LNCaP clone FGC (cell line): ENCODE measurements around the gene IRF3.

Experiments
- DNase-seq: peaks from one replicate; pipeline ENCODE4 v3.0.0-alpha.2; 2011; ENCODE audit warnings: low read depth
- H3K4me3 ChIP-seq: 2 replicates; pipeline ENCODE4 v1.5.1; 2011; ENCODE audit warnings: mild to moderate bottlenecking, low read depth, low read length, control low read depth
- CTCF ChIP-seq: IDR thresholded peaks from 2 replicates; pipeline ENCODE4 v1.5.1; 2012; ENCODE audit warnings: mild to moderate bottlenecking; ENCODE audit not compliant: control insufficient read depth, insufficient read depth; ENCODE audit errors: extremely low read depth

IRF3 gene

DNA sequence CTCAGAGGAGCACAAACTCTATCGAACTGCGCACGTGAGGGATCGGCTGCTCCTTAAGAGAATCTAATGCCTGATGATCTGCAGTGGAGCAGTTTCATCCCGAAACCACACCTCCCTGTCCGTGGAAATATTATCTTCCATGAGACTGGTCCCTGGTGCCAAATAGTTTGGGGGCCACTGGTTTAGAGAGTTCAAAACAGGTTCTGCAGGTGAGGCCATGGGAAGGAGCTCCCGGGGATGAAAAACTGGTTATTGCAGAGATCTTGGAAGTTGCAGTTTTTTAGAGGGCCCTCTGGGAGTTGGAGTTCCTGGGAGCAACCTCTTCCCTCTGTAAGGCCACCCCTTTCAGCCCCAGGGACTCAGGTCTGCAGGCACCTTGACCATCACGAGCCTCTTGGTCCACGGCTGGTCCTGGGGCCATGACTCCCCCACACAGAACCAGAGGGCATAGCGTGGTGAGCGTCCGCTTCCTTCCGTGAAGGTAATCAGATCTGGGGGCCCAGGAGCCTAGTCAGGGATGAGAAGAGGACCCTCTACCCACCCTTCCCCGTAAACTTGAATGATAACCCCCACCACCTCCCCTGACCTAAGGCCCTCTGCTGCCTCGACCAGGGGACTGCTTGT, 5.2 kb downstream of the IRF3 start:
- DNase-seq = no peak
- no peak overlapping the region for H3K4me3 ChIP-seq
- no peak for TF ChIP-seq CTCF

DNA sequence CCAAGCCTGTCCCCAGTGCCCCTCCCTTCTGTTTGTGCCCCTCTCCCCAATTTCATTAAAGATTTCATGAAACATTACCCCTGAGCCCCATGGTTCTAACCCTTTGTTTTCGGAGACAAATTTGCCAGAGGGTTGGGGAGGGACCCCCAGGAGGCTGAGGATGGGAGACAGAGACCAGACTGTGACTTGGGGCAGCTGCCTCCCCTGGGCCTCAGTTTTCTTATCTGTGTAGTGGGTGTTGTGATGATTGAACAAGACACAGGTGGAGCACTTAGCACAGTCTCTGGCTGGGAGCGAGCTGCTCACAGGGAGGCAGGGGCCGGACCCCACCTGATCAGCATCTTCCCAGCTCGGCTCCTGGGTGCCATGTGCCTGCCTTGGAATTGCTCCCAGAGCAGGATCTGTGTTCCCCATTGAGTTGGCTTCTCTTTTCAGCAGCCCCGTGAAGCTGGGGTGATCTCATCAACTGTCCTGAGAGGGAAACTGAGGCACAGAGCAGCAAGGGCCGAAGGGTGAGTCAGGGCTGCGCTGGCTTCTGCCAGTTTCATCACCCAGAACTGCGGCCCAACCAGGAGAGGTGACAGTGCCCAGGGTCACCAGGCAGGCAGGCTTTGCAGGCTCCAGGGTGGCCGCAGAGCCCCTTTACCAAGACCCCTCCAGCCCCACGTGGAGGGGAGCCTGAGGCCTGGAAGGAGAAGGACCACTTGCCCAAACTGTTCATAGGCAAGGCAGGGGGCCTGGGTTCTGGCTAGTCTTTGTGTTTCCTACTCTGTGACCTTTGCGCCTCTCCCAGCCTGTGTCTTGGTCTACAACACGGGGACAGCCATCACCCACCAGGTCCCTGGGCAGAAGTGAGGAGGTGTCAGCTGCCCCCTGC, 6.9 kb downstream of the IRF3 start:
- H3K4me3 ChIP-seq = no peak overlapping the region
- TF ChIP-seq CTCF = no peak
- no peak for DNase-seq

- no peak overlapping the region for H3K4me3 ChIP-seq
- TF ChIP-seq CTCF = no peak
- DNase-seq = no peak
These were observed 7.5 kb downstream of the IRF3 start for GRCh38 chr19:49658139-49658517.

GRCh38 chr19:49657493-49658138, 8.0 kb downstream of the IRF3 start:
- H3K4me3 ChIP-seq = no peak overlapping the region
- no peak for DNase-seq
- TF ChIP-seq CTCF = no peak

- DNase-seq = no peak
- no peak for TF ChIP-seq CTCF
These were observed 9.1 kb downstream of the IRF3 start for GRCh38 chr19:49656456-49657109.

GRCh38 chr19:49655570-49656455, 9.8 kb downstream of the IRF3 start:
- no peak overlapping the region for H3K4me3 ChIP-seq
- no peak for DNase-seq
- TF ChIP-seq CTCF = no peak

More at GRCh38 chr19:49656456-49657109, 9.1 kb downstream of the IRF3 start:
- H3K4me3 ChIP-seq = no peak overlapping the region
